GM18951 (cell line): ENCODE measurements around the gene CMTM5.
"Not testable (repeated sequence)": the region's sequence is repeated elsewhere in the genome, so short reads cannot be mapped to it uniquely, and the experiment has no call there.

Experiments used
- POLR2A ChIP-seq: IDR thresholded peaks from 4 replicates; pipeline ENCODE4 v1.6.1; 2011; ENCODE audit warnings: mild to moderate bottlenecking; ENCODE audit not compliant: insufficient read length, insufficient read depth; ENCODE audit errors: extremely low read depth
- in situ Hi-C: fragments of 300-500 bp; cut with MboI; formaldehyde crosslinking; loops from one replicate; pipeline ENCODE4 v1.12.0; 2022; ENCODE audit warnings: low sequenced_read_pairs, mixed read lengths, inconsistent platforms; ENCODE audit not compliant: unreplicated experiment

The CMTM5 gene

GRCh38 chr14:23386999-23387398 lies 10.2 kb downstream of the CMTM5 start:
- no peak for TF ChIP-seq POLR2A
- in situ Hi-C loops: no loop called here

DNA sequence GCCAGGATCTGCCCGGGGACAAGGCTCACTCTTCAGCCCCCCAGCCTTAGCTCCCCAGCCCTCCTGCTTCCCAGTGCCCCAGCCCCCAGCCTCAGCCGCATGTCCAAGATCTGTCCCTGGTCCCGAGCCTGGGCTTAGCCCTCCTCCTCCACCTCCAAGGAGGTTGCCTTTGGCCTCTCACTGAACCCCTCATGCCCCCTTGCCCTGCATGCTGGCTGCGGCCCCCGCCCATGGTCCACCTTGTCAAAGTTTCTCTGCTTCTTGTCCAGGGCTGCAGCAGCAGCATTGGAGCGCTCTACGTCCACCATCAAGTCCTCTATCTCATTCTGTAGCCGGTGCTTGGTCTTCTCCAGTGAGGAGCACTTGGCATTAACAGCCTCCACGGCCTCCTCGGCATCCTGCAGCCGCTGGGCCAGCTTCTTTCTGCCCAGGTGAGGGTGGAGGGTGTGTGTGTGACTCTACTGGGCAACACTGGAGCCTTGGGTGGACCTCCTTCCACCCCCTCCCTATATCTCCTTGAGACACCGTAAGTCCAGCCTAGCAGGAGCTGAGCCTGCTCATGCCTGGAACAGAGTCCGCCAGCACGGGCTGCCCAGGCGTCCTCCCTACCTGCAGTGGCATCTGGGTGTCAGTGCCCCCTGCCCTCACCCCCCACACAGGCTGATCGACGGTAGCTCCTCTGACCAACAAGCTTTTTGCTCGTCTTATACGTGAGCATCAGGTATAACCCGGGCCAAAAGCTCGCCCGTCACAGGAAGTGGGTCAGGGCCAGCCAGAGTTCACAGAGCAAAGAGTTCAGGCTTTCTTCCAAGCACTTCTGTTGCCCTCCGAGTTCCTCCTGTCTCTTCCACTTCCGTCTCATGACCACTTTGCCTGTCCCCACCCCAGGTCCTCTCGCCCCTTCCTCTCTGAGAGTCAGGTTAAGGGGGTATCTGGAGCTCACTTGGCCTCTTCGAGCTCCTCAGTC lies 11.4 kb downstream of the CMTM5 start:
- in situ Hi-C loops: no loop called here
- no peak for TF ChIP-seq POLR2A

DNA sequence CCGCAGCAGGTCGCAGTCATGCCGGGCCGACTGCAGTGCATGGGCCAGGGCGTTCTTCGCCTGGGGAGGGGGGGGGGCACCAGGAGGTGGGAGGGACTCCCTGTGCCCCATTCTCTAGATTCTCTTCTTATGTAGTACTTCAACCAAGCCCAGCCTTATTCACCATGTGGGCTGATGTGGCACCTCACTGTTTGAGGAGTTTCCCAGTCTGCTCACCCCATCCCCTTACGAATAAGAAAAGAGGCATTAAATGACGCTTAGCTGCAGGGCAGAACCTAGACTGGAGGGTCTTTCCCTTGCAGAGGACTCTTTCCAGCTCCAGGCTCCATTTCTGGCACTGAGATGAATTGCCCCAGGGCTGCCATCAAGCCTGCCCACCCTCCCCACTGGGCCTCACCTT lies 12.2 kb downstream of the CMTM5 start:
- in situ Hi-C loops: no loop called here
- TF ChIP-seq POLR2A: no peak

- in situ Hi-C loops: no loop called here
- no peak for TF ChIP-seq POLR2A
Observed at GRCh38 chr14:23389396-23389795, 12.6 kb downstream of the CMTM5 start.

DNA sequence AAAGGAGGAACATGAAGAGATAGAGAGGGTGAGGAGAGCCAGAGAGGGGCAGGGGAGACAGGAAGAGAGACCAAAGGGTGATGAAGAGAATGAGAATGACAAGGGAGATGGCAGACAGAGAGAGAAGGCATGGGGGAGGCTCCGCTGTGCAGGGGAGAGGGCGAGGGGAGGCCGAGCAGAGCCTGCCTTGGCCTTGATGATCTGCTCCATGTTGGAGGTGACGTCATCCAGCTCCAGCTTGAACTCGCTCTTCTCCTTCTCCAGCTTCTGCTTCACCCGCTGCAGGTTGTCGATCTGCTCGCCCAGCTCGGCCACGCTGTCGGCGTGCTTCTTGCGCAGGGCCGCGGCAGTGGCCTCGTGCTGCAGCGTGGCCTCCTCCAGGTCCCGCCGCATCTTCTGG lies 13.0 kb downstream of the CMTM5 start:
- in situ Hi-C loops: not testable (repeated sequence)

- TF ChIP-seq POLR2A: no peak
- in situ Hi-C loops: no loop called here
Observed at GRCh38 chr14:23392613-23393012, 15.8 kb downstream of the CMTM5 start.

DNA sequence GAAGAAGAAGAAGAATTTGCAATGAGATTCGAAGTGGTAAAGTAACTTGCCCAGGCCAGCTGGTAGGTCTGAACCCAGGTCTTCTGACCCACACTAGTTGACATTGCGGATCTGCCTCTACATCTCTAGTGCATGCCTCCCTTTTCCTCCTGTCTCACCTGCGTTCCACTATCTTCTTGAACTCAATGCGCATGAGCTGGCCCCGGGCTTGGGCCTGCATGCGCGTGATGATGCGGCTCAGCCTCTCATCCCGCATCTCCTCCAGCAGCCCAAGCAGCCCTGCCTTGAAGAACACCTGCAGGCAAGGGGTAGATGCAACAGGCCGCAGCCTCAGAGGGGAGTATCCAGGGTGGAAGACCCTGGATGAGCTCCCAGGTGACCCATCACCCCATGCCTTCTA lies 19.3 kb downstream of the CMTM5 start:
- in situ Hi-C loops: no loop called here
- TF ChIP-seq POLR2A: no peak

- in situ Hi-C loops: no loop called here
- no peak for TF ChIP-seq POLR2A
Observed at GRCh38 chr14:23396781-23397407, 20.0 kb downstream of the CMTM5 start.

DNA sequence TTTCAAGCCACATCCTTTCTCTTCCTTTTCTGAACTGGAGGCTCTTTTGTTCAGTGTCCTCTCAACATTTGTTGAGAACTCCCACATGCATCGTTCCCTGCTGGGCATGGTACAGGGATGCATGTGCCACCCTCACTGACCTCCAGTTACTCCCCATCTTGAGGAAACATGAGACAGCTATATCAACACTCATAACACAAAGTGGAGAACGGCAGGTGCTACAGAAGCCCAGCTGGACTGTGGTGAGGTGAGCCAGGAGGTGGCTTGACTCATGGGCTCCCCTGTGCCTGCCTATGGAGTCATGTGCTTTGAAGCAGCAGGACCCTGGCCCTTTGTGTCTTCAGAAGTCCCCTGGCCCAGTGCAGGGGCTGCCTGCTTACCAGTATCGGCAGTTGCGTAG lies 21.5 kb downstream of the CMTM5 start:
- TF ChIP-seq POLR2A: no peak
- in situ Hi-C loops: no loop called here

- in situ Hi-C loops: no loop called here
- TF ChIP-seq POLR2A: no peak
Observed at GRCh38 chr14:23399136-23399535, 22.3 kb downstream of the CMTM5 start.

GRCh38 chr14:23399591-23399990 lies 22.7 kb downstream of the CMTM5 start:
- in situ Hi-C loops: no loop called here

DNA sequence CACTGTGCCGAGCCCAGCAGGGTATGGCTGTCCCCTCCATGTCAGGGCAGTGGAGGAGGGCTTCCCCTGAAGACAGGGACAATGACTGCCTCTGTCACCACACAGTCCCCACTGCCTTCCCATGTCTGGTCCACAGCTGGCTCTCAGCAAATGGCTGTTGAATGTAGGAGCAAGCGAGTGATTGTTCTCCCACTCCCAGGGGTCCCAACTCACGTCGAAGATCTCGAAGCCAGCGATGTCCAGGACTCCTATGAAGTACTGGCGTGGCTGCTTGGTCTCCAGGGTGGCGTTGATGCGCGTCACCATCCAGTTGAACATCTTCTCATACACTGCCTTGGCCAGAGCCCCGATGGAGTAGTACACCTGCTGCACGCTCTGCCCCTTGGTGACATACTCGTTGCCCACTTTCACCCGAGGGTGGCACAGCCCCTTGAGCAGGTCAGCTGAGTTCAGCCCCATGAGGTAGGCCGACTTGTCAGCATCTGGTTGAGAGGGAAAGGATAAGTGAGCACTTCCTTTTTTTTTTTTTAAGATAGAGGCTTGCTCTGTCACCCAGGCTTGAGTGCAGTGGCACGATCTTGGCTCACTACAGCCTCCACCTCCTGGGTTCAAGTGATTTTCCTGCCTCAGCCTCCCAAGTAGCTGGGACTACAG lies 23.8 kb downstream of the CMTM5 start:
- in situ Hi-C loops: not testable (repeated sequence)

More at GRCh38 chr14:23399591-23399990, 22.7 kb downstream of the CMTM5 start:
- TF ChIP-seq POLR2A: no peak

DNA sequence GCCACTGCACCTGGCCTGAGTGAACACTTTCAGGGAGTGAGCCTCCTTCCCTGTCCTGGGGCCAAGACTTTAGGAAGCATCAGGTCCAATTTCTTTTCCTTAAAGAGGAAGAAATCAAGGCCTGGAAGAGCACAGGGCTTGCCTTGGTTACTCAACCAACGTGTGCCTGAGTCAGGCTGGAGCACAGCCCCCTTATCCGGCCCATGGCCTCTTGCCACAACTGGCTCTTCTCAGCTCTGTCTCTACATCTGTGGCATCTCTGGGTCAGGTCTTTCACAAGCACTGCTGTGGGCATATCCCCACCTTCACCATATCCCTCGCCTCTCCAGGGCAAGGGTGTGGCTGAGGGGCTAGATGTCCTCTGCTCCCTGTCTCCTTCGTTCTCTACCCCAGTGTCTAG lies 24.4 kb downstream of the CMTM5 start:
- no peak for TF ChIP-seq POLR2A
- in situ Hi-C loops: no loop called here
